NCI-H774 (cell line): ENCODE measurements around the gene GGTLC2.
"Not testable (repeated sequence)": the region's sequence is repeated elsewhere in the genome, so short reads cannot be mapped to it uniquely, and the experiment has no call there.

Source experiments
- DNase-seq: peaks from one replicate; lab custom pipeline; 2025; lab: John Stamatoyannopoulos, UW

The GGTLC2 gene

DNA sequence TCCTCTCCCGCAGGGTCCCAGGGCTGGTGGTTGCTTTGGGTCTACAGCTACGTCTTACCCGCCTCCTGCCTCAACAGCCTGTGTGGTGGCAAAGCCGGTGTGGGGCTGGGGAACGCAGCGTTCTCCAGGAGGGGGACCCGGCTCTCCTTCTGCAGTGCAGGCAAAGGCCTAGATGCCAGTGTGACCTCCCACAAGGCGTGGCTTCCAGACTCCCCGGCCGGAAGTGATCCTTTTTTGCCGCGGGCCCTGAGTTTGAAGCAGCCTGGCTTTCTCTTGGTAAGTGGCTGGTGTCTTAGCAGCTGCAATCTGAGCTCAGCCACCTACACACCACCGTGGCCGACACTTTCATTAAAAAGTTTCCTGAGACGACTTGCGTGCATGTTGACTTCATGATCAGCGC lies 6.1 kb upstream of the GGTLC2 start:
- not testable (repeated sequence) for DNase-seq

DNA sequence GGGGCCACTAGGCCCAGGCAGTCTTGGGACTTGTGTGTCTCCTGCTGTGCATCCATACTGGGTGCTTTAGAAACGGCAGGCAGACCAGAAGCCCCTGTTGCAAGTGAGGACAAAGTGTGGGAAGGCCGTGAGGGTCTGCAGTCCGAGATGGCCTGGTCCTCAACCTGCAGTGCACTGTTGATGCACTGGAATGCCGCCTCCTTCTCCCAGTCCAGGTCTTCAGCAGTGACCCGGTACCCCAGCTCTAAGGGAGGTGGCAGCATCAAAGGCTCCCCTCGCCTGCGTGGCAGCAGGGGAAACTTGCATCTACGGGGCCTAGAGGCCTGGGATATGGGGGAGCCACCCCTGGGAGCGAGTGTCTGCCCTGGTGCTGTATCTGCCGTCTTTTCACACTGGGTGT lies 2.2 kb upstream of the GGTLC2 start:
- DNase-seq, result not testable (repeated sequence)

DNA sequence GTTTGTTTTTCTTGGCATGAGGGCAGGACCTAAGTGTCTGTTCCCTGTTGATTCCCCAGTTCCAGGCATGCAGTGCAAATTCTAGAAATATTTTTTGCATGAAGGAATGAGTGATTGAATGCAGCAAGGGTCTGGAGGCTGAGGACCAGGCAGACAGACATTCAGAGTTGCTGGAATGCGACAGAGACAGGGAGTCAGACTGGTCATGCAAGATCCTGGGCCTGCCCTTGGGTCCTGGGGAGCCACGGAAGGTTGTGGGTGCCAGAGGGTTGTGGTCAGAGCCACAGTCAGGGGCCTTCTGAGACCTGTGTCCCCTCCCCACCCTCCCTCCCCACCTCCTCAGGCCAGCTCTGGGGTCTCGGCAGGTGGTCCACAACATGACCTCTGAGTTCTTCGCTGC lies 1.6 kb downstream of the GGTLC2 start:
- not testable (repeated sequence) for DNase-seq

DNA sequence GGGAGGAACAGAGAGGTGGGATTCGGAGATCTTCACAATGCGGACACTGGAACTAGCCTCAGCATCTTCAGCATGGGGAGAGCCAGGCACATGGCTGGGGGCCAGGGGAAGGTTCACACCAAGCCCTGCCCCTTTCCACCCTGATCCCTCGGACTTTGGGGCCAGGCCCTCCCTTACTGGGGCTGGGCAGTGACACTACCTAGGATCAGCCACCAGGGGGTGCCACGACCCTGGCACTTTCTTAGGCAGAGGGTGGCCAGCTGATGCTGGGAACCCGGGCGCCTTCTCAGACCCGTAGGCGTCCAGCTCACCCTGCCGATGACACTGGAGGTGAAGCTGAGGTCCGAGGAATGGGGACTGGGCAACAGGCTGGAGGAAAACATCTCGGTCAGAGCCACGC lies 3.5 kb downstream of the GGTLC2 start:
- not testable (repeated sequence) for DNase-seq

DNA sequence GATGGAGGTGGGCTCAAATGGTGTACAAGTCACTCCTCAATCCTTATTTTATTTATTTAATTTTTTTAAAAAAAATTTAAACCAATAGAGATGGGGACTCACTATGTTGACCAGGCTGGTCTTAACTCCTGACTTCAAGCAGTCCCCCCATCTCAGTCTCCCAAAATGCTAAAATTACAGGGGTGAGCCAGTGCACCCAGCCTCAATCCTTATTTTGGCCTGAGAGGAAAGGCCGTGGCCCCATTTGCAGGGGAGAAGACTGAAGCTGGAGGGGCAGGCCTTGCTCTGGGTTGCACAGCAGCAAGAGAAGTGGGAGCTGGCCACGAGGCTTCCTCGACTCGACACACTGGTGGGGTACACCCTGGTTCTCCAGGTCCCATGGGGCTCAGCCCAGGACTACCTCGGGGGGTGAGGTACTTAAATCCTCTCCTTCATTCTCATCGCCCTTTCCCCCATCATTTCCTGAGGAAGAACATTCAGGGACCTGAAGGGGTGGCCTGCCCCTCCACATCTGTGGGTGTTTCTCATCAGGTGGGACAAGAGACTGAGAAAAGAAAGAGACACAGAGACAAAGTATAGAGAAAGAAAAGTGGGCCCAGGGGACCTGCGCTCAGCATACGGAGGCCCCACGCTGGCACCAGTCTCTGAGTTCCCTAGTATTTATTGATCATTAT lies 4.6 kb downstream of the GGTLC2 start:
- DNase-seq, result not testable (repeated sequence)

DNA sequence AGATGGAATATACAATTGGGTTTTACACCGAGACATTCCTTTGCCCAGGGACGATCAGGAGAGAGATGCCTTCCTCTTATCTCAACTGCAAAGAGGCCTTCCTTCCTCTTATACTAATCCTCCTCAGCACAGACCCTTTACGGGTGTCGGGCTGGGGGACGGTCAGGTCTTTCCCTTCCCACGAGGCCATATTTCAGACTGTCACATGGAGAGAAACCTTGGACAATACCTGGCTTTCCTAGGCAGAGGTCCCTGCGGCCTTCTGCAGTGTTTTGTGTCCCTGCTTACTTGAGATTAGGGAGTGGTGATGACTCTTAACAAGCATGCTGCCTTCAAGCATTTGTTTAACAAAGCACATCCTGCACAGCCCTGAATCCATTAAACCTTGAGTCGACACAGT lies 5.3 kb downstream of the GGTLC2 start:
- DNase-seq, result not testable (repeated sequence)

DNA sequence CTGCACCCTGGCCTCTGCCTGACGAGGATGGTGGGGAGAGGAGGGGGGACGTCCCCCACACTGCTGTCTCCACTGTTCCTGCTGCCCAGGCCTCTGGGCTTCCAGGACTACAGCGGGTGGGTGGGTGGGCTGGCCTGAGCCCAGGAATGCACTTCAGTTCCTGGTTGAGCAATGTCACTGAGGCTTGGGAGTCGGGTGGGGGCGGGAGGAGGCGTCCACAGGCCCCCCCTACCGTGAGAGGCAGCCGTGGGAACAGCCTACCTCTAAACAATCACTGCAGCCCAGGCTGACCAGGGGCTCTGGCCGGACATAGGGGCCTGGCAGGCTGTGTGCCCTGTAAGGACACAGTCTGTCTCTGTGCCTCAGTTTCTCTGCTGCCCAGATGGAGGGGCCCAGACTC lies 6.0 kb downstream of the GGTLC2 start:
- not testable (repeated sequence) for DNase-seq

DNA sequence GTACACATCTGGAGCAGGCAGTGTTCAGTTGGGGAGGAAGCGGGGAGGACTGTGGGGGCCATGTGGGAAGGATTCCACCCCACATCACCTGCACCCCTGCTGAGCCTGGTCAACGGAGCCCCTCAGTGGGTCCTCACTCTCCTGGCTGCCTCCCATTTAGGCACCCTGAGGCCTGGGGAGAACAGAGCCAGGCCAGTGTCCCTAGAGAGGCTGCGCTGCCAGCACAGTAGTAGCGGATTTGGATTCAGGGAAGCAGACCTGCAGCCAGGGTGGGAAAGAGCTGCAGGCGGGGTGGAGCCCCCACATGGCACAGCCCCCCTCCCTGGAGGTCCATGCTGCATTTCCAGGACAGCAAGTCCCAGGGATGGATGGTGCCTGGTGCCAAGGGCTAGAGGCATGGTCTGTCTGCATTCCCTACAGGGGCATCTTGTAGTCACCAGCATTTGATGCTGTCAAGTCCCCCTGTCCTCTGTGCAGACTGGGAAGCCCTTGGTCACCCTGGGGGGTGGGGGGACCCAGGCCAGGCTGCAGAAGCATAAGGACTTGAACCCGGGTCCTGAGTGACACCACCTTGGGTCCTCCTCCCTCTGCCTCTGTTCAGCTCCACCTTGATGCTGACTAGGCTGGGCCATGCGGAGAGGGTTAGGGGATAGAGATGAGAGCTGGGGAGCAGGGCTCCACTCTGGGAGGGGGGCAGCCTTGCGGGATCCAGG lies 6.5 kb downstream of the GGTLC2 start:
- not testable (repeated sequence) for DNase-seq

DNA sequence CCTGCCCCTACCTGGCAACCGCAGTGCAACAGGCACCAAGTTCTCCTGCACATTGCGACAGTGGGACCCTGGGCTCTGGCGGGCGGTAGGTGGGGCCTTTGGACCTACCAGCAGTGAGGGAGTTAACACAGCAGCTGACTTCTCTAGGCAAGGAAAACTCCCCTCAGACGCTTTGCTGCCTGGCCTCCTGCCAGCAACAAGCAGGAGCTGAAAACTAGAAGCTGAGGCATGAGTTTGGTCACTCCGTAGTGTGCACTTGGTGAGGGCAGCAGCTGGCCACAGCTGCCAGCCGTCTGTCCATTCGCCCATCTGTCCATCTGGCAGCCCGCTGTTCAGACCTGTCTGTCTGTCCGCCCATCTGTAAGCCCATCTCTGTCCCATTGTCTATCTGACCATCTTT lies 7.2 kb downstream of the GGTLC2 start:
- not testable (repeated sequence) for DNase-seq

DNA sequence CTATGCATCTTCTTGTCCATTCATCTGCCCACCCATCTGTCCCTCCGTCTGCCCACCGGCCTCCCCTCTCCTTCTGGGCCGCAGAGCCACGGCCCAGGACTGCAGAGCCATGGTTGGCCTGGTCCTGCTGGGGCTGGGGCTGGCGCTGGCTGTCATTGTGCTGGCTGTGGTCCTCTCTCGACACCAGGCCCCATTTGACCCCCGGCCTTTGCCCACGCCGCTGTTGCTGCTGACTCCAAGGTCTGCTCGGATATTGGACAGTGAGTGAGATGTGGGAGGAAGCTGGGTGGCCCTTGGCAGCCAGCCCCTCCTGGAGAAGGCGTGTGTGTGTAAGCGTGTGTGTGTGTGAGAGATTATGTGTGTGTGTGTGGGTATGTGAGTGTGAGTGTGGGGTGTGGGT lies 7.7 kb downstream of the GGTLC2 start:
- not testable (repeated sequence) for DNase-seq

DNA sequence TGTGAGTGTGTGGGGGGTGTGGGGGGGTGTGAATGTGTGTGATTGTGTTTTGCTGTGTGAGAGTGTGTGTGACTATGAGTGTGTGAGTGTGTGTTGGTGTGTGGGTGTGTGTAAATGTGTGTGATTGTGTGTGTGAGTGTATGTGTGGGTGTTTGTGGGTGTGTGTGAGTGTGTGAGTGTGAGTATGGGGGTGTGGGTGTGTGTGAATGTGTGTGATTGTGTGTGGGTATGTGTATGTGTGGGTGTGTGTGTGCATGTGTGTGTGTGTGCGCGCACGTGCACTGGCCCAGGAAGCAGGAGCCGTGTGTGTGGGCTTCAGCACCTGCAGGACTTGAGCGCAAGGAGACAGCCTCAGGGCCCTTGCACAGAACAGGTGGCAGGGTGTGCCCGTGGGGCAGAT lies 8.2 kb downstream of the GGTLC2 start:
- DNase-seq, result not testable (repeated sequence)

DNA sequence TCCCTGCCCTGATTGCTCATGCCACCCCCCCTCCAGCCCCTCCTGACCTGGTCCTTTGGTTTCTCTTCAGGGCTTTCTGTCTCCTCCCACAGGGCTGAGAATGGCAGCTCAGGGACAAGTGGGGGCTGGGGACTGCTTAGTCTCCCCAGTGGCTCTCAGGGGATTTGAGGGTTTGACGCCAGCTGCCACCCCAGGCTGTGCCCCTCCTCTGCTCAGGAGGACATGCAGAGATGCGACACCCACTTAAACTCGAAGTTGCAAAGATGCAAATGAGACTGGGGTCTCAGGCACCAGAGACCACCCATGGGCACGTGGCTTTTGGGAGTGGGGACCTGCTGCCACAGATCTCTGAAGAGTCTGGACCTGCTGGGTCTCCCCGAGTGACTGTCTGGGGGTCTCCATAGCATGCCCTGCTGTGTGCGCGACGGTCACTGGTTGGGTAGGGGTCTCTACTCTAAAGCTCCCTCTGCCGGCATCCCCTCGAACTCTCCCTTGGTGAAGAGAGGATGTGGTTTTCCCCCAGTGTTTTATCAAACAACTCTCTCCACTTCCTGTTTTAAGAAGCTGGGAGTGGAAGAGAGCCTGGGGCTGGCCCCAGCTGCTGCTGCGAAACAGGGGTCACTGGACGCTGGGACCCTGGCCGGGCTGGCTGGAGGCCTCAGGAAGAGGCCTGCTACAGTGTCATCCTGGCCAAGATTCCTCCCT lies 9.4 kb downstream of the GGTLC2 start:
- not testable (repeated sequence) for DNase-seq

DNA sequence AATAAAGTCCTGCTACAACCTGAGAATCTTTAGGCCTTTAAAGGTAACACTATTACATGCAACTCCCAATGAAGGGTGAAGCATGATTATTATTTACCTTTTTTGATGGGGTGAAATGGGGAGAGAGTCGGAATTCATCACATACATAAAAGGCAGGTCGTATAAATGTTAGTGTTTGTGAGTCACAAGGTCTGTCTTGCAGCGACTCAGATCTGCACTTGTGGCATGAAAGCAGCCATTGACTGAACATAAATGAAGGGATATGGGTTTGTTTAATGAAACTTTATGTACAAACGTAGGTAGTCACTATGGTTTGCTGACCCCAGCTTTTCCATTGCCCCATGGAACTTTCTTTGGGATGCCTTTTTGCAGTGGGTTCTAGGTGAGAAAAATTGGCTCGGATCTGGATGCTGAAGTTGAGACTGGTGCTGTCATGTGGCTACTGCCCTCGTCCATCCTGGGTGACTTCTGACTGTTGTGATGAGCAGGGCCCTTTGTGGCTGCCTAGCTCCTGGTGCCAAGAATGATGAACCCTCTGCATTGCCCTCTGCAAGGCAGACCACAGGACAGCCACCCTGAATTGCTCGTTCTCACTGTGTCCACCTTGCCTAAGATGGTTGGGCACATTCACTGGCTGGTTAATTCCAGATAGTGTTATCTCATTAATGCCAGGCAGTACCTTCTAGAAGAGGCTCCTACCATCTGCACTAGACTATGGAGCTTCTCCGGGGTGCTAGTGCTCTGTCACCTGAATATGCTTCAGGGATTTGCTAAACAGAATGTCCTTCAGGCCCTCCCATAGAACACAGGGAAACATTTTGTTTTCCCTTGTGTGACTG lies 11.3 kb downstream of the GGTLC2 start:
- DNase-seq, result no peak

DNA sequence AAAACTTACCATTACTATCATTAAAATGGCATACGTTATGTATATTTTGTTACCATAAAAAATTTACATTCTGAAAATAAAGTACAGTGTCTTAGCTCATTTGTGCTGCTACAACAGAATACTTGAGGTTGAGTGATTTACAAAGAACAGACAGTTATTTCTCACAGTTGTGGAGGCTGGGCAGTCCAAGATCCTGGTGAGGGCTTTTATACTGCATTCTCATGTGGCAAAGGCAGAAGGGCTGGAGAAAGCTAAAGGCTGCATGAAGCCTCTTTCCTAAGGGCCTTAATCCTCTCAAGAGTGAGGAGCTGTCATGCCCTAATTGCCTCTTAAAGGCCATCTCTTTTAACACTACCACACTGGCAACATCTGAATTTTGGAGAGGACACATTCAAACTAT lies 13.3 kb downstream of the GGTLC2 start:
- DNase-seq, result no peak

DNA sequence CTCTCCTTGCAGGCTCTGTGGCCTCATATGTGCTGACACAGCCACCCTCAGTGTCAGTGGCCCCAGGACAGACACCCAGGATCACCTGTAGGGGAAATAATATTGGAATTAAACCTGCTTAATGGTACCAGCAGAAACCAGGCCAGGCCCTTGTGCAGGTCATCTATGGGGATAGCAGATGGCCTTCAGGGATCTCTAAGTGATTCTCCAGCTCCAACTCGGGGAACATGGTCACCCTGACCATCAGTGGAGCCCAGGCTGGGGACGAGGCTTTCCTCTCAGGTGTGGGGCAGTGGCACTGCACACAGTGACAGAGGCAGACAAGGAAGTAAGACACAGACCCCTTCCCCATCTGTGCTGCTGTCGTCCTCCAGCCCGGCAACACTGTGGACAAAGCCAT lies 16.9 kb downstream of the GGTLC2 start:
- DNase-seq, result no peak

DNA sequence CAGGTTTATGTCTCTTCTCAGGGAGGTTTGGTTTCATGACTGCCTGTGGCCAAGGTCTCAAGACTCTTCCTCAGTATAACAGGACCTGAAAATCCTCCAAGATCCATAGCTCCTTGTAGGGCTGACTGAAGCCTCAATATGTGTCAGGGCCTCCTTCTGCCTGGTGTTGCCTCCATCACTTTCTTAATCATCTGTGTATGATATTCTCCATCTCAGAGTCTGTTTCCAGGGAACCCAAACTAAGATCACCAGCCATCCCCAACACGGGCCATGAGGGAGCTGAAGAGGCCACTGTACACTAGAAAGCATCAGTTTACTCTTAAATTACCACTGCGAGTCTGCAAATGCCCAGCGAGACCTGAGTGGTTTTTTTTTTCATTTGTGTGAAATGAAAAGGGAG lies 17.7 kb downstream of the GGTLC2 start:
- no peak for DNase-seq

DNA sequence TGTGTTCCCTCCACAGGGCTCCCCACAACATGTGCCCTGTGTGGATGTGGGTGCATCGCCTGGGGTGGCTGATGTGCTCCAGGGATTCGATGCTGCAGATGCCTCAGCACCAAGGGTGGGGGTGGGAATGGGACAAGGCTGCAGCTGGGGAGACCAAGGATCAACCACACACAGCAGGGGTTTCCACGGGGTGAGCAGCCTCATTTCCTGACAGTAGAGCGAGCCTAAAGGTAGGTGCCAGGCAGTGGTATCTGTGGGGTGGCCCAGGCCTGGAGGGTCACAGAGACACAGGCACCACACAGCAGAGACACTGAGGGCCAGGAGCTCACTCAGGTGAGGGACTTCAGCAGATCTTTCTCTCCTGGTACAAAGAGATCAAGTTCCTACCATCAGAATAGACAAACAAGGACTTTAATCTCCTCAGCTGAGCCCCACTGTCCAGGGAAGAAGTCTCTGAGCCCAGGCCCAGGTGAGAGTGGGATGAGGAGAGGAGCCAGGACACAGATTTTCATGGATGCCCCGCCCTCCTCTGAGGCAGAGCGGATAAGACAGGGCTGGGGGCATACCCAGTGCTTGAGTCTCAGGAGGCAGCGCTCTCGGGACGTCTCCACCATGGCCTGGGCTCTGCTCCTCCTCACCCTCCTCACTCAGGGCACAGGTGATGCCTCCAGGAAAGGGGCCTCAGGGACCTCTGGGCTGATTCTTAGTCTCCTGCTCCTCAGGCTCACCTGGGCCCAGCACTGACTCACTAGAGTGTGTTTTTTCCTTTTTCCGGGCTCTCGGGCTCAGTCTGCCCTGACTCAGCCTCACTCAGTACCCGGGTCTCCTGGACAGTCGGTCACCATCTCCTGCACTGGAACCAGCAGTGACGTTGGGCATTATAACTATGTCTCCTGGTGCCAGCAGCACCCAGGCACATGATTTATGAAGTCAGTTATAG lies 19.7 kb downstream of the GGTLC2 start:
- DNase-seq, result no peak

DNA sequence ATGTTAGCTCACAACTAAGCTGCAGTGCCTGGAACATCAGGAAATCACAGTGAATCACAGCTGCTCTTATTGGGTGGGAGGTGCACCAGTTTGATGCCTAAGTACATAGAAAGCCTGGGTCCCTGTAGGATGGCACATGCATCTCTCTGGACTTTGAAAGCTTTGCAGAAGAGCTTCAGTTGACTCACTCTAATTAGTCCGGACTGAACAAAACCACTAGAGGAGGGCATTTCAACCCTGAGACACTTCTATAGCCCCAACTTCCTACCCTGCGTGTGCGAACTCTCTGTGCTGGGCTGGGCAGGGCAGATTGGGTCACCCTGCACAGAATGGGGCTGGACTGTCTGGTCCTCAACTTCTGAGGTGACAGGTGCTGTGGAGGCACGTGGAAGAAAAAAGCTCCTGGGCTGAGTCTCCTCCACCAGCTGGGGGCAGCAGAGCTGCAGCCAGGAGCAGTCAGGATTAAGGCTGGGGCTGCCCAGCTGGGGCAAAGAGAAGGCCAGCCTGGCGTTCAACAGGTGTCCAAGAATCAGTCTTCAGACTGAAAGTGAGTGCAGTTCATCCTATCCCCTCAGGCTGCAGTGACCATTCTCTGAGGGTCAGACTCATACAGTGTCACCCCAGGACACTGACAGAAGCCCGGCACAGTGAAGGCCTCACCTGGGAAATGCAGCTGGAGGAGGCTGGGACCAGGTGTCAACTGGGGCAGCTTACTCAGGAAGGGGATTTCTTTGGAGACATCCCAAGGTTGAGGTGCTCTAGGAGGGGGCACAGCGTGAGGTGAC lies 22.1 kb downstream of the GGTLC2 start:
- DNase-seq, result no peak

DNA sequence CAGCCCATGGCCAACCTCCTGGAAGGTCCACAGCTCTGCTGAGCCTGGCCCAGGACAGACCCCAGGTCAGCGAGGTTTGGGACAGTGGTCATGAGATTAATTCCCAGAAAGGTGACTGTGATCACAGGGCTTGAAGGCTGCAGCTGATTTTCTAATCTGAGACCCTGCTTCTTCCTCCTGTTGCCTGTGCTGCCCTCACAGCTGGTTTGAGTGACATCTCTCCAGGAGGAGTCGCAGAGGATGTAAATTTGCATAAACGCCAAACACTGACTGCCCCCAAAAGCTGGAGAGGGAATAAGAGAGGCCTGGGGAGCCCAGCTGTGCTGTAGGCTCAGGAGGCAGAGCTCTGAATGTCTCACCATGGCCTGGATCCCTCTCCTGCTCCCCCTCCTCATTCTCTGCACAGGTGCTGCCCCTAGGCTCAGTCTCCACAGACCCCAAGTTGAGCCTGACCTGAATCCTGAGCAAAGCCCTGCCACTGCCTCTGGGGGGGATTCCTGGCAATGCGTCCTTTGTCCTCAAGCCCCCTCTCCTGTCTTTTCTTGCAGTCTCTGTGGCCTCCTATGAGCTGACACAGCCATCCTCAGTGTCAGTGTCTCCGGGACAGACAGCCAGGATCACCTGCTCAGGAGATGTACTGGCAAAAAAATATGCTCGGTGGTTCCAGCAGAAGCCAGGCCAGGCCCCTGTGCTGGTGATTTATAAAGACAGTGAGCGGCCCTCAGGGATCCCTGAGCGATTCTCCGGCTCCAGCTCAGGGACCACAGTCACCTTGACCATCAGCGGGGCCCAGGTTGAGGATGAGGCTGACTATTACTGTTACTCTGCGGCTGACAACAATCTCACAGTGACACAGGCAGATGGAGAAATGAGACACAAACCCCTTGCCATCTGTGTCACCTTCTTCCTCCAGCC lies 23.8 kb downstream of the GGTLC2 start:
- no peak for DNase-seq
